H1 (cell line): ENCODE results near the gene CST11. TPM values are rescaled to one million over a fixed set of nuclear protein-coding genes. Genes with fewer than 3 reads are reported as not detected.

Experiments
- CEBPB ChIP-seq: IDR thresholded peaks from 2 replicates; pipeline ENCODE4 v1.6.1; 2012; ENCODE audit warnings: low read depth, low read length
- CTCF ChIP-seq, 3 experiments: IDR thresholded peaks; 1 replicate in 2 of 3; 2 replicates in 1 of 3; pipeline versions ENCODE4 v1.5.1 to v1.6.1; 2011; ENCODE audit warnings: low read length in 3 of 3, mild to moderate bottlenecking in 3 of 3, inconsistent platforms in 2 of 3, low read depth in 1 of 3, moderate library complexity in 1 of 3; ENCODE audit not compliant: insufficient read depth in 1 of 3; ENCODE audit errors: control extremely low read depth in 1 of 3
- MAFK ChIP-seq: IDR thresholded peaks from 2 replicates; pipeline ENCODE4 v1.6.1; 2012; ENCODE audit warnings: low read depth, mild to moderate bottlenecking, improper control_type of control experiment, low read length
- RFX5 ChIP-seq: IDR thresholded peaks from 2 replicates; pipeline ENCODE4 v1.6.1; 2011; ENCODE audit warnings: low read depth, low read length, improper control_type of control experiment, borderline replicate concordance
- YY1 ChIP-seq: IDR thresholded peaks from 2 replicates; pipeline ENCODE4 v1.6.1; 2011; ENCODE audit warnings: low read depth, mild to moderate bottlenecking, low read length
- polyA plus RNA-seq, 7 experiments: library from polyadenylated mRNA; depleted of rRNA in 3 of 7; stranded (reverse) in 5 of 7; unstranded in 2 of 7; fragments of >200 nt in 5 of 7; fragments of 200-250 nt in 2 of 7; gene quantifications; 1 replicate in 5 of 7; 2 replicates in 1 of 7; 4 replicates in 1 of 7; pipeline versions ENCODE4 v1.2.1 to v1.2.3, GENCODE V29; 2011 to 2013; ENCODE audit warnings: missing spikeins in 2 of 7, mixed read lengths in 2 of 7
- total RNA-seq: library from RNA; stranded (reverse); fragmentation: NEBNext Ultra II Directional; extraction: Animal tissue kit (Norgen Biotek cat#: 25700); gene quantifications from 2 replicates; pipeline ENCODE4 v1.2.1, GENCODE V29; 2021

The CST11 gene
- total and polyA plus RNA-seq, 2 of the 8 experiments (the other 6 are each of a cell fraction or from before 2014, with no cell fraction given), result 2.0 TPM; not detected in 1

GRCh38 chr20:23403751-23404150, 48.9 kb downstream of the CST11 start (continued):
- TF ChIP-seq CTCF (IDR thresholded peaks at IDR 0.05; ENCODE audit: control extremely low read depth in 1 of 3, insufficient read depth in 1 of 3, low read depth in 1 of 3, low read length in 3 of 3) (no peak), MAFK (no peak), CEBPB (no peak), RFX5 (no peak), YY1 (no peak)
